Measurements from ENCODE around the gene SLC6A6.

Gene SLC6A6

DNA sequence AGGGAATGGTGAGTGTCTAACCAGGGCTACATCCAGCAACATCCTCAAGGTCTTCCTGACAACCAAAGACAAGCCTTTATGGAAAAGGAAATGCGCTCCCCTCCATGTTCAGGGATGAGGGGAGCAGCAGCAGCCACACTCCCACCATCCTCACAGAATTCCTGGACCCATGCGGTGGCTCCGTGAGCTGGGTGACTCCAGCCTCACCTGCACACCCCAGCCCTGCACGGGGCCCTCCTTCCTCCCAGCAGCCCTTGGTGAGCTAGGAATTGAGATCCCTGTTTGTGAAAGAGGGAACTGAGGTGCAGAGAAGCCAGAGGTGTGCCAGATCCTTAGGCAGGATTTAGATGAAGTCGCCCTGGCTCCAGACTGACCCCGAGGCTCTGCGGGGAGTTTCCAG is 85.4 kb downstream of the SLC6A6 start:
- DNase-seq (ENCODE audit: low read depth): no peak

DNA sequence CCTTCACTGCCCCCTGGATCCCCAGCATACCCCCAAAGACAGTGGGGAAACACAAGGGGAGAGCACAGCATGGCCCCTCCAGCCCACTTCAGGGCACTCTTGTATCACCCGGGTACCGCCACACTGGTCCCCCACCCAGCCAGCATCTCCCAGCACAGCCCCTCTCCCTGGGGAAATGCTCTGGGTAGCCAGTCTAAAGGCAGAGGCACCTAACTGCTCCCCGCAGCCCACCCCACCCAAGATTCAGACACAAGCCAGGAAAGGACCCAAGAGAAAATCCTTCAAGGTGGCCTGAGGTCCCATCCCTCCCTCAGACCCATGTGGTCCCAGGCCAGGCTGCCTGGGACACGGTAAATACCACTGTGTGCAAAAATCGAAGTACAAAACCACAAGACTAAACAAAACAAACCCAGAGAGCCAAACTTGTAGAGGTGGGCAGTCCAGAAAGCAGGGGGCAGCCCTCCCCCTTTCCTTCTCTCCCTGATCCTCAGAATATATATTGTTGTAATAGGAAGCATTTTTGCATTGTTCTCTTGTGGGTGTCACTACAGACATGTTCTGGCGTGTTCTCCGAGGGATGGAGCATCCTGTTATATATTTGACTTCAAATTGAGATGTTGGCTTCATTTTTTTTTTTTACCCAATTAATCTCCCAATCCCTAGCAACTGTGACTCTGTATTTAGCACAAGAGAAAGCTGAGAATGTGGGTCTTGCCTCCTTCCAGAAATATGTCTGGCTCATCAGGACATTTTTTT is 86.1 kb downstream of the SLC6A6 start:
- no peak for DNase-seq (ENCODE audit: low read depth)

DNA sequence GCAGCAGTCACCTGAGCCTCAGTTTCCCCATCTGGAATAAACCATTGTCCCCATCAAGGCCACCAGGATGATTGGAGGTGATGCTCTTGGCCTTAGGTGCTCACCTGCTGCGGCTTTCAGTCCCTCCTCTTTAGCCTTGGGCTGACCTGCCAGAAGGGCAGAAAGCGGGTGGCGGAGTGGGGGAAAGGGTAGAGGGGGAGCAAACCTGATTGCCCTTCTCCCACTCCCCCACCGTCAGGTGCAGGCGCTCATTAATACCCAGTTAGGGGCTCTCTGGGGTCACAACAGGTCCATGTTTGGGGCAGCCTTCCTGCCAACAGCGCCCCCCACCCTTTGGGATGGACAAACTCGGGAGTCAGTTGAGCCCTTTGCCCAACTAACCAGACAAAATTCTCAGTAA is 87.2 kb downstream of the SLC6A6 start:
- DNase-seq (ENCODE audit: low read depth): no peak

DNA sequence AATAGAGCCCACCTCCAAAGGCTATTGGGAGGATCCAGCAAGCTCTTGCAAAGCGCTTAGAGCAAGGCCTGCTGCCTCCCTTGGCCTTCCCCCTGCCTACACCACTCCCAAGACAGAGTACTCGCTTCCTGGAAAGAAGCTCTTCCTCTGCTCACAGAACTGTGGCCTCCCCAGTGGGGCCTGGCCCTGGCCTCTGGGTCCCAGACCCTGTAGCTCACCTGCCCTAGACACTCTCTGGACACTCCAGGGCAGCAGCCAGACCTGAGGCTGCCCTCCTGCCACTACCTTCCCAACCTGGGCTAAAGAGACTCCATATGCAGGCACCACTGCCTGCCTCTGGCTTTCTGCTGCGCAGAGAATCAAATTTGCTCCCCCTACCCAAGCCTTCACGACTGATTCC is 87.8 kb downstream of the SLC6A6 start:
- no peak for DNase-seq (ENCODE audit: low read depth)

DNA sequence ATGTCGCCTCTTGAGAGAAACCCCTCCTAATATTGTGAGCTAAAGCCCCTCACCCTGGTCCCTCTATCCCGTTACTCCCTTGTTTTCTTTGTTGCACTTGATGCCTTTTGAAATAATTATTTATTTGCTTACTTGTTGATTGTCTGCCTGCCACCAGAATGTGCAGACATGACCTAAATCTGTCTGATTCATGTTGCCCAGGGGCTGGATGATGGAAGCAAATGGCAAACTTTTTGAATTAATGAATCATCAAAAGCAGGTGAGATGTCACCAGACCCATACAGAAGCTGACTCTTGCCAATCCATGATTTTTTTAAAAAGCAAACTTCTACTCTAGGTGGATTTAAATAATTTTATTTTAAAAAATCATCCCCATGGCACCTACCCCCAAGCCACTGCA is 88.4 kb downstream of the SLC6A6 start:
- no peak for DNase-seq (ENCODE audit: low read depth)

DNA sequence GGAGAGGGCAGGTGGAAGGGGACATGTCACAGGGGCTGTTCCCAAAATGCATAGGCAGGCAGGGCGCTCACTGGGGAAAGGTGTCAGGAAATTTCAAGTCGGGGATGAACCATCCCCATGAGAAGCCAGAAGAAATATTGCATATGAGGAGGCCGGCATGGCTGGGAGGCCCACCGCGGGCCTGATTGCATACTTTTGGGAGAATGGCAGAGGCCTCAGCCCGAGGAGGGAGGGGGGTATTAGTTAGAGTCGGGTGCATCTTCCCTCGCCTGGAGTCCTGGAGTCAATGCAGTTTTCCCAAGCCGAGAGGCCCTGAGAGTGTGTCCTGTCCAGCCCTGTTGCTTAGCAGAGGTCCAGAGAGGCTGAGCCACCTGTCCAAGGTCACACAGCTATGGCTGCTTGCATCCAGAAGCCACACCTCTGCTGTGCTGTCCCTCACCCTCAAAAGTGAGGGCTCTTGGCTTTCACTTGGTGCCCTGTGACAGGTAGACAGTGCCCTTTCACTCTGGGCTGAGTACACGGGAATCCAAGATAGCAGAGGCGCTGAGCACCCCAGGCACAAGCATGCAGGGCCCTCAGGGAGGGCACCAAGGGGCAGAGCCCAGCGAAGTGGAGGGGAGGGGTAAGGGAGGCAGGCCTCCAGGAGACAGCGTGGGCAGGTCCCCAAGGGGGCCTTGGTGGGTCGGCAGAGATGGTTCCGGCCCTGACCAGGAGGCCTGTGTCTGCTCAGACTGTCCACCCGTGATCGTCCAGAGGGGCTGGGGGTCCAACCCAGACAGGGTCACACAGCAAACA is 89.2 kb downstream of the SLC6A6 start:
- no peak for DNase-seq (ENCODE audit: low read depth)

DNA sequence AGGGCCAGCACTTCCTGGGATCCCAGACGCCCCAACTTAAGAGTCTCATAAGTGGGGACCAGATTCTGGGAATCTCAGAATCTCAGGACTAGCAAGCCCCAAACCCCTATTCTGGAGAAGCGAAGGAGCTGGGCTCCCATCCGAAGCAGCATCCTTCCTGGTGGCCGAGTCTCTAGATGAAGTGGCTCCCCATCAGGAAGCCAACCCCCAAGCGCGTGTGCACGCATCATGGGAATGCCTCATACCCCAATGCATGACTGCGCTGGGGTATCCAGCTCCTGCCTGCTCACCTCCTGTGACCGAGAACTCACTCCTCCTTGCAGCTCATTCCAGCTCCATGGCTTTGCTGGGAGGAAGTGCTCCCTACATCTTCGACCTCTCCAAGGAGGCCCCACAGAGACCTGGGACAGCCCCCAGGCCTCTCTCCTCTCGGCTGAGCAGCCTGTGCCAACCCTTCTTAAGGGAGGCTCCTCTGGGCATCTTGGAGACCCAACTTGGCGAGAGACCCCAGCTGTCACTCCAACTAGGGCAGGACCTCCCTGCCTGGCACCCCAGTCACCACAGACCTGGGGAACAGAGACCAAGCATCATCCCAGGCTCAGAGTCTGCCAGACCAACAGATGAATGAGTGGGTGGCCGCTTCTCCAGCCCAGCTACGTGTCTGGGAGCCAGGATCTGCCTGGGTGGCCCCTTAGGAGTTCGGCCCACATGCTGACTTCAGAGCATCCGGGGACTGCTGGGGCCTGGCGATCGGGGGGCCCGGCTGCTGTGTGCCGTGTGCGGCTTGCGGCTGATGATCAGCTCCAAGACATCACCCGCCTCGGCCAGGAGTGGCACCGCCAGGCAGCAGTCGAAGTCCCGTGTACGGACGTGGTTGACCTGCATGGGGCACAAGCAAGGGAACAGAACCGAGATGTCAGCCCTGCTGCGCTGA is 90.8 kb downstream of the SLC6A6 start:
- no peak for DNase-seq (ENCODE audit: low read depth)

DNA sequence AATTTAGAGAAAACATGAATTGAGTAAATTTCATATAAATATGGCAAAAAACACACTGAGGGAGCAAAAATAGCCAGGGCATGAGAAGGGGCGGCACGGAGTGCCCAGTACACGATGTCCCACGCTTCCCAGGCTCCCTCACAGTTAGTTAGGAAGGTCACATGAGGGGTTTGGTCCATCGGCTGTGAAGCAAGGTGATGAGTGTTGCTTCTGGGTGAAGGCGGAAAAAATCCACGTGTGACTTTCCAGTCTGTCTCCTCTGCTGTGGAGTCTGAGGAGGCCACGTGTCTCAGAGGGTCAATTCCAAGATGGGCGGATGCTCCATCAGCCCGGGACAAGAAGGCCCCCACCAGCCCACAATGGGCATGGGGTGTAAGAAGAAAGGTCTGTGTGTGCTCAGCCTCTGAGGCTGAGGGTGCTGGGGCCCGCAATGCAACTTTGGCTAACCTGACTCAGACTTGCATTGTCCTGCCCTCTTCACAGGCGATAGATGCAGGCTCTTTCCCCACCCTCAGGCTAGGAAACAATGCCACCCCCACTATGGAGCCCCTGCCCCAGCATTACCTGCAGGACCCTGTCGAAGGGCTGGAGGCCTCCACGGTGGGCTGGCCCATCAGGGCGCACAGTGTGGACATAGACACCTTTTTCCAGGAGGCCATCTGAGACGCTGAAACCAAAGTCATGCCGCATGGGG is 92.0 kb downstream of the SLC6A6 start:
- no peak for DNase-seq (ENCODE audit: low read depth)

DNA sequence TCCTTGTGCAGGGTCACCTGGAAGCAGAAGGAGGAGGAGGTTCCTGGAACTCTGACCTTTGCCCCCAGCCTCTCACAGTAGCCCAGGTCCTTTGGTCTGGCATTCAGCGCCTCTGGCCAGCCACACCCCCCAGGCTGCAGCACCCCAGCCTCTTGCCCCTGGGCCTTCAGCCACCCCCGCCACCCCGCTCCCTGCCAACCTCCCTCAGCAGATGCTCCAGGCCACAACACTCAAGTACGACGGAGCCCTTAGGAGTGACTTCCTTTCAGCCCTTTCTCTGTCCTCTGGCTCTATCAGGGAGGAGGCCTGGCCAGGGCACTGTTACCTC is 92.5 kb downstream of the SLC6A6 start:
- no peak for DNase-seq (ENCODE audit: low read depth)

DNA sequence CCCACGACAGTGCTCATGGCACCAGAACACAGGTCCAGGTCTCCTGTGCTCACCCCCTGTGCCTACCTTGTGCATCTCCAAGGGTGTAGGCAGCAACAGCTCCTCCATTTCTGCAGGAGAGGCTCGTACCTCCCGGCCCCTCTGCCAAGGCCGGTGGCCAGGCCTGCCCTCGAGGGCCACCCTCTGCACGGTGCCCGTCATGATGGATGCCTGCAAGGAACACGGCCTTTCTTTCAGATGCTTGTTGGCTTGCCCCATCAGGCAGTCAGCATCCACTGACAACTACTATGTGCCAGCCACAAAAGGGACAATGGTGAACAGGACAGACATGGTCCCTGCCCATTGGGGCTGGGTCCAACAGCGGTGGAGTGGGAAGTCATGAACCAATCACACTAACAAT is 93.9 kb downstream of the SLC6A6 start:
- no peak for DNase-seq (ENCODE audit: low read depth)

DNA sequence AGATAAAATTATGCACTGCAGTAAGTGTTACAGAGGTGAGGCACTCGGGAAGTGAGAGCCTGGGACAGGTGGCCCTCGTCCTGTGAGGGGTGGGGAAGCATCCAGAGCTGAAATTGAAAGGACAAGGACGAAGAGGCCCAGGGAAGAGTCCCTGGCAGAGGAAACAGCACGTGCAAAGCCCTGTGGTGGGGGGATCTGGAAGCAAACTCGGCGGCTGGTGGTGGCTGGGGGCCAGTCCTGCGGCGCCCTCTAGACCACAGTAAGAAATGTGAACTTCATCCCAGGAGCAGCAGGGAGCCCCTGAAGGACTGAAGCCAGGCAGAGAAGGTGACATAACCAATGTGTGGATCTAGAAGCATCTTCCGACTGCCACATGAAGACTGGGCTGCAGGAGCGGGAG is 94.9 kb downstream of the SLC6A6 start:
- DNase-seq (ENCODE audit: low read depth): no peak

DNA sequence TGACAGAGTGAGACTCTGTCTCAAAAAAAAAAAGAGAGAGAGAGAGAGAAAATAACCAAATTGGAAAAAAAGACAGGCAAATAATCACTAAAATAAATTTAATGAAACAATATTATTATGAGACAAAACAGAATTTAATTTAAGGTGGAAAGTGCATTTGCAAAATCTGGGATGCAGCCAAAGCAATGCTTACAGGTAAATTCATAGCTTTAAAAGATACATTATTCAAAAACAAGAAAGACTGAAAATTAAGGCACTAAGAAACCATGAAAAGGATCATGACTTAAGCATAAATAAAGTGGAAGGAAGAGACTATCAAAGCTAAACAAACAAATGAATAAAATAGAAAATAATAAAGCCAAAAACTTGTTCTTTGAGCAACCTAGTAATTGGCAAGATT is 100.1 kb downstream of the SLC6A6 start:
- no peak for DNase-seq (ENCODE audit: low read depth)

DNA sequence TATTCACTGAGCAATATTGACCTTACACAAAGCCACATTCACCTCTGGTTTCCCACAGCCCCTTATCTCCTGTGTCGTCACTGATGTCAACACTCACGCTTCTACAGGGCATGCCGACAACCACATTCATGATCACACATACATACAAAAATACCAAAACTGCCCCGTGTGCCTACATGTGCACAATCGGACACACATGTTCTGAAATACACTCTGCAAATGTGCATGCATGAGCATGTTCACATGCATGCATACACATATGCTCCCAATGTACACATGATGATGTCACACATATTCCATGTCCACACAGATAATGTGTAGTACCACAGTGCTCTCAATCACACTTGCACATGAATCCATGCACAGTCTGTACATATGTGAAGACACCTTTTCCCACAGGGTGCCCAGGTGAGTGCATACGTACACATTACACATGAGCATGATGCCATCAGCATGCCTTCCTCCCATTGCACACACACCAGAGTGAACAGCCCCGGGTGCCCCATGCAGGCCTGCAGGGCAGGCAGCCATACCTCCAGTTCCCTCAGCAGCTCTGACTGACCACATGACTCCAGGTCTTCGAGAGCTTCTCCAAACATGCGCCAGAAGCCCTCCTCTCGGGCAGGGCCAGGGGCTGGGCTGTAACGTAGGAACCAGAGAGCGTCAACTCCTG is 100.8 kb downstream of the SLC6A6 start:
- DNase-seq (ENCODE audit: low read depth): no peak

DNA sequence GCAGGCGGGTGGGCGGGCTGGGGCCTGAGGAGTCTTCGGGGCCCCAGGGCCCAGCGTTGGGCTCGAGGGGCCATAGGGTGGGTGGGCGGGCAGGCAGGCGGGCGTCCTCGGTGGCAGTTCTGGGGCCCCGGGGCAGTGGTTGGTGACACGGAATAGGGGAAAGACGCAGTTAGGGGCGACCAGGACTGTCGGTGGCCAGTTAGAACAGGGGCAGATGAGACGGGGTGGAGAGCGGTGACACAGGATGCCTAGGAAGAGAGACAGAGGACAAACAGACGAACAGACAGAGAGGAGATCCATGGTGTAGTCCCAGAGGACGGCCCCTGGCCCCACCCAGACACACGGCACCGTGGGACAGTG is 101.3 kb downstream of the SLC6A6 start:
- no peak for DNase-seq (ENCODE audit: low read depth)

DNA sequence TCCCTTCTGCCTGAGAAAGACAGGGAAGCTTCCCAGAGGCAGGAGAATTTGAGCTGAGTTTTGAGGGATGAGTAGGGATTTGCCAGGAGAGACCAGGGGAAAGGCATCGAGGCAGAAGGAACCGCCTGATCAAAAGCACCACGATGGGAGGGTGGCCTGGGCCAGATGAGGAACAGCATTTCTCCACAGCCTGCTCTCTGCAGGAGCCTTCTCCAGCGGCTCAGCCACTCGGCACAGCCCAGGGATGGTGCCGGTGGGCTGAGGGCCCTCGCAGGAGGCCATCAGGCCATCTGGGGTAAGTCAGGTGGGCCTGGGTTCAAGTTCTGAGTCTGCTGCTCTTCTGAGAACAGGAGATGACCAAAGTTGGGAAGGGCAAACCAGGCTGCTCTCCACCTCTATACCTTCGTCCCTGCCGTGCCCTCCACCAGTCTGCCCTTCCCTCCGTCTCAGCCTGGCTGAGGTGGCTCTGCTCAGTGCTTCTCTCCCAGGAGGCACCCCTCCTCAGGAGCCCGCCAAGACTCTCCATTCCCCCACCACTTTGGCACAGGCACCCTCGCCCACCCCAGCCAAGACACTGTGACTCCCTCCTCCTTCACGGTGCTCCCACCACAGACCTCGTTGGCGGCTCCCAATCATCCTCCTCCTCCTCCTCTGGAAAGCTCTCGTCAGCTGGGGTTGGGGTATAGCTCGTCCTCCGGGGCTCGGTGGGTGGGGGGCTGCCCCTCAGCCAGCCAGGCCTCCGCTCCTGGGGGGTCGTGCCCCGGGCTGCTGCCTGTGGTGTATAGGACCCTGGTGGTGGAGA is 102.8 kb downstream of the SLC6A6 start:
- DNase-seq (ENCODE audit: low read depth): no peak

DNA sequence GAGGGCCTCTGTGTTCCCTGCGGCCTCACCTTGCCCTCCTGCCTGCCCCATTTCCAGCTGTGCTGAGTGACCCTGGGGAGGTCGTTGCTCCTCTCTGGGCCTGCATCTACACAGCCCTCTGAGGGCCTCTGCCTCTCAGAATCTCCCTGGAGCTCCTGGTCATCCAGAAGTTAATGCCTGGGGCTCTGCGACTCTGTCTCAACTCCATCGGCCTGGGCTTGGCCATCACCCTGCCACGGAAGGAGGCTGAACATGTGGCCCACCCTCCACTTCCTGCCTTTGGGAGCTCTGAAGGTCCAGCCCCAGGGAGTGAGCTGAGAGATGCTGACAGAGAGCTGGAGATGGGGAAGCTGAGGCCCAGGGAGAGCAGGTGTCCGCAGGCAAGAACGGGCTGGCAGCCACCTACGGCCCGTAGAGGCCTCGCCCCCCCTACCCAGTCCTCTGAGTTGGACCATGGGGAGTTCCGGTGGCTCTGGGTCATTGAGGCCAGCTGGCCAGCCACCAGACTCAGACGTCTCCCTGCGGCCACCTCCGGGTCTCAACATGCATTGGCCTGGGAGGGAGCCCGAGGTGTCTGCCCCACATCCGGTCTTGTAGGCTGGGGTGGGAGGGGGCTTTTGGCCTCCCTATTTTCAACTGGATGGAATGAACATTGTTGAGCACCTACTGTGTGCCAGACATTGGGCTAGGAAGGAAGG is 103.5 kb downstream of the SLC6A6 start:
- no peak for DNase-seq (ENCODE audit: low read depth)

DNA sequence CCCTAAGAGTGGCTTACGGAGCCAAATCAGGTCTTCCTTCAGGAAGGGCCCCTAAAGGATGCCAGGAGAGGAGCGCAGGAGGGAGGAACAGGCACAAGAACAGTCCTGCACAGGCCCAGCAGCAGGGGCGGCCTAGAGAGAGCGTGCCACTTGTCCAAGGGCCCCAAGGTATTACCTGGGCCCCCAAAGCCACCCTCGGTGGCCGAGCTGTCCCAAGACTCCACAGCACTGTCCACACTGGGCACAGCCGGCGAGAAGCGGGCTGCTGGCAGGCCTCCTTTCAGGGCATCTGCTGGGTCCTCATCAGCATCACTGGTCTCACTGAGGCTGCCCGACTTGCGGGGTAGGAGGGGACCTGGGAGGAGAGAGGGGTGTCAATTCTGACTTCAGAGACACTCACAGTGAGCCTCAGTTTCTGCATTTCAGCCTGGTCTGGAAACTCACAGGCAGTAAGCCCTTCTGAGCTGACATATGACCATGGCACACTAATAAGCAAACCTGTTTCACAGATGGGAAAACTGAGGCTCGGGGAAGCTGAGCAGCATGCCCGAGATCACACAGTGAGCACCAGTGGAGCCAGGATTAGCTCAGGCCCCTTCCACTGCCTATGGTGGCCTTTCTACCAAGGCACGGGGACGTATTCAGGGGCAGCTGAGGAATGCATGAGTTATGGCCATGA is 104.4 kb downstream of the SLC6A6 start:
- DNase-seq (ENCODE audit: low read depth): no peak

DNA sequence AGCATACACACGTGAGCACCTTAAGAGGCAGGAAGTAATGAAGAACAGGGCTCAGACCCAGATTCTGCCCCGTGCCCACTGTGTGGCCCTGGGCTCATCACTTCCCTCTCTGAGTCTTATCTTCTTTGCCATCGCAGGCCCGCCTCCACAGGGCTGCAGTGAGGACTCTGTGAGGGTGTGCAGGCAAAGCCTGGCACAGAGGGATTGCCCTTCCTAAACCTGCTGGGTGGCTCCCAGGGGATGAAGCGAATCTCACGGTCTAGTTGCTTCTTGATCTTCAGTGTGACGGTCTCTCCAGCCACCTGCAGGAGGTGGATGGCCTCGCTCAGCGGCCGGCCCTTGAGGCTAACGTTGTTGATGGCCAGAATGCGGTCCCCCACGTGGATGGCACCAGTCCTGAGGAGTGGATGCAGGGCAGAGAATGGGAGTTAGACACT is 104.9 kb downstream of the SLC6A6 start:
- no peak for DNase-seq (ENCODE audit: low read depth)

DNA sequence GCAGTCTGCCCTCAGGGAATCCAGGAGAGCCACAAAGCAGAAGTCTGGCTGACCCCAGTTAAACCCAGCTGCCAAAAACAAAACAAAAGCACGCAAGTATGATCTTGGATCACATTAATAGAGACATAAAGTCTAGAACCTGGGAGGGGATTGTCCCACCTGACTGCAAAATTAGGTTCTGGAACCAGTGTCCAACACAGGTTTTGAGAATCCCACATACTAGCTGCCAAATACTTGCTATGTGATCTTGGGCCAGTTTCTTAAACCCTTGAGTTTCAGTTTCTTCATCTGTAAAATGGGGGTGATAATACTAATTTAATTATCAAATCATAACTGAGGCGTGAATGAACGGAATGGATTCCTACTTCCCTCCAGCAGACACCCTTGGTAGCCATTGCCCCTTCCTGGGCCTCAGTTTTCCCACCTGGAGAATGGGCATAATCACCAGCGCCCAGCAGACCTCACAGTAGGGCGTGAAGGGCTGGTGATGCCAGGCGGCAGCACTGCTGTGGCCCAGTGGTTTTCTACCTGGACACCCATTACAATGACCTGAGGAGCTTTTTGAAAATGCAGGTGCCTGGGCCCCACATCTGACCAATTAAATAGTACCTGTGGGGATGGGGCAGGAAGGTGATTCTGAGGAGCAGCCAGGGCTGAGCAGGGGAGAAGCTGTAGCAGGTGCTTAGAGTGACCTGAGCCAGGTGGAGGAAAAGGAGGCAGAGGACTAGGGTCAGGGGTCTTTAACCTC is 105.5 kb downstream of the SLC6A6 start:
- no peak for DNase-seq (ENCODE audit: low read depth)

Data from iris pigment epithelial cell (primary cell).